Spleen (tissue), 11 donors: Measurements from ENCODE around the gene CACNA2D1. TPM values are rescaled to one million over a fixed set of nuclear protein-coding genes. Genes with fewer than 3 reads are reported as not detected.
"Not testable (repeated sequence)": the region's sequence is repeated elsewhere in the genome, so short reads cannot be mapped to it uniquely, and the experiment has no call there.

Source experiments
- DNase-seq: peaks from one replicate; pipeline ENCODE4 v3.0.0-alpha.2; 2020
- H3K27ac ChIP-seq, 8 donors: fragments of 200-600 bp; sonication (generic) in 7 of 8; 1 replicate in 4 of 8; 2 replicates in 4 of 8; pipeline versions ENCODE4 v1.5.0 to v1.8.0; 2016 to 2021; ENCODE audit warnings: inconsistent platforms in 4 of 8, mild to moderate bottlenecking in 4 of 8, moderate library complexity in 1 of 8
- H3K27me3 ChIP-seq, 7 donors: fragments of 200-600 bp; sonication (generic) in 6 of 7; replicated peaks in 1 of 7; 1 replicate in 4 of 7; 2 replicates in 3 of 7; pipeline versions ENCODE4 v1.5.0 to v1.8.0; 2016 to 2021; ENCODE audit warnings: inconsistent platforms in 3 of 7, mild to moderate bottlenecking in 1 of 7
- H3K36me3 ChIP-seq, 6 donors: fragments of 200-600 bp; sonication (generic) in 5 of 6; 1 replicate in 4 of 6; 2 replicates in 2 of 6; pipeline versions ENCODE4 v1.5.0 to v1.8.0; 2016 to 2021; ENCODE audit warnings: inconsistent platforms in 2 of 6
- H3K4me1 ChIP-seq, 6 donors: fragments of 200-600 bp; sonication (generic) in 5 of 6; 1 replicate in 3 of 6; 2 replicates in 3 of 6; pipeline versions ENCODE4 v1.5.0 to v1.8.0; 2016 to 2021; ENCODE audit warnings: inconsistent platforms in 3 of 6
- H3K4me3 ChIP-seq, 8 donors: fragments of 200-600 bp; sonication (generic) in 7 of 8; 1 replicate in 4 of 8; 2 replicates in 4 of 8; pipeline versions ENCODE4 v1.5.0 to v1.8.0; 2016 to 2021; ENCODE audit warnings: inconsistent platforms in 4 of 8, mild to moderate bottlenecking in 4 of 8, moderate library complexity in 2 of 8
- H3K9me3 ChIP-seq, 8 donors: fragments of 200-600 bp; sonication (generic) in 7 of 8; 1 replicate in 4 of 8; 2 replicates in 4 of 8; pipeline versions ENCODE4 v1.5.0 to v1.8.0; 2016 to 2021; ENCODE audit warnings: inconsistent platforms in 4 of 8
- POLR2A ChIP-seq, 3 donors: fragments of 450-650 bp; IDR thresholded peaks; one replicate each; pipeline ENCODE4 v1.5.1; 2017; ENCODE audit warnings: antibody characterized with exemption in 3 of 3, mild to moderate bottlenecking in 1 of 3
- POLR2AphosphoS5 ChIP-seq, 3 donors: sonication (generic); formaldehyde crosslinking; IDR thresholded peaks; one replicate each; pipeline ENCODE4 v1.5.1; 2017; ENCODE audit warnings: antibody characterized with exemption in 3 of 3
- WGBS, 5 donors: extraction: QIAGEN DNeasy Blood & Tissue Kit in 3 of 5; methylation state at CpG; one replicate each; pipeline versions ENCODE4 v1.1.5 to v1.1.7; 2013 to 2018; 5-methylcytosine and 5-hydroxymethylcytosine counted together
- intact Hi-C: fragments of 100-400 bp; cut with DNase I; formaldehyde crosslinking; loops from one replicate; pipeline ENCODE4 v1.15.0; 2023; ENCODE audit warnings: low total_unique reads
- polyA plus RNA-seq, 3 donors: library from polyadenylated mRNA; stranded (reverse); fragments of 200-250 nt; gene quantifications; one replicate each; pipeline ENCODE4 v1.2.1, GENCODE V29; 2013
- total RNA-seq, 7 donors: library from RNA; depleted of rRNA in 3 of 7; stranded (reverse); fragments of >200 nt in 3 of 7; fragmentation: NEBNext Ultra II Directional in 4 of 7; extraction: Animal tissue kit (Norgen Biotek cat#: 25700) in 4 of 7; gene quantifications; one replicate each; pipeline versions ENCODE4 v1.1.0 to v1.2.1, GENCODE V29; 2016 to 2021
- TF ChIP-seq, protein P1 (sequence below), 11 experiments: fragments of 200-600 bp in 7 of 11; fragments of 450-650 bp in 4 of 11; sonication (generic) in 4 of 11; IDR thresholded peaks in 8 of 11; conservative IDR thresholded peaks in 3 of 11; 1 replicate in 7 of 11; 2 replicates in 4 of 11; pipeline versions ENCODE4 v1.4.0 to v1.8.0; 2016 to 2021; ENCODE audit warnings: antibody characterized with exemption in 11 of 11, inconsistent platforms in 4 of 11, mild to moderate bottlenecking in 1 of 11
- donor health status: healthy with polysubstance abuse.
- donor health status: DM: no; HTN: no; CAD: no; lungs with moderate emphysema.
- donor health status: DM: no; HTN: no; CAD: no.
- donor health status: Bipolar disorder and iron deficiency.
- donor health status: healthy.
- donor health status: DM: no; HTN: no; CAD: no.
- donor health status: DM: yes; HTN: yes; CAD: no.

CACNA2D1 gene
- total and polyA plus RNA-seq, 10 donors = 1.7 to 24.0 (median 15.2) TPM

DNA sequence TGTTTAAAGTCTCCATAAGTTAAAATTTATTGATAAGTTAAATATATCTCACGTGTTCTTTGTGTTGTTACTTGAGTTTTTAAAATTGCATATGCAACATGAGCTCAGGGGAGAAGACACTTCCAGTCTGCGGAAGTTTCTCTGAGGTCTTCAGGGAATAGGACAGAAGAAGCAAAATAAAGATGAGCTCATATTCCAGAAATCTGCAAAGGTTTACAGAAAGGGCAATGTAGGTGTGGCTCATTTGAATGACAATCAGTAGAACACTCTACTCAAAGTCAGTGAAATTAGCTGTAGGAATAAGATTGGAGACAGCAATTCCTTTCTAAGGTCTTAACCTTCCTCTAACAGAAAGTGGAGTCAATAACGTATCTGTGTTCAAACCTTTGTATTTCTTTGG lies 53.7 kb downstream of the CACNA2D1 start:
- H3K9me3 ChIP-seq = peaks cover 0 to 8% (median 0%) of the 10 kb centered on the region in 8 donors
- H3K27ac ChIP-seq = no peak overlapping the region
- H3K4me1 ChIP-seq = no peaks in the 10 kb centered on the region
- H3K27me3 ChIP-seq = no peaks in the 10 kb centered on the region
- DNase-seq = no peak
- WGBS, 5 donors = 76 to 86% (median 85%) methylated on average over 3 of the region's 3 CpGs
- TF ChIP-seq, protein P1, sequence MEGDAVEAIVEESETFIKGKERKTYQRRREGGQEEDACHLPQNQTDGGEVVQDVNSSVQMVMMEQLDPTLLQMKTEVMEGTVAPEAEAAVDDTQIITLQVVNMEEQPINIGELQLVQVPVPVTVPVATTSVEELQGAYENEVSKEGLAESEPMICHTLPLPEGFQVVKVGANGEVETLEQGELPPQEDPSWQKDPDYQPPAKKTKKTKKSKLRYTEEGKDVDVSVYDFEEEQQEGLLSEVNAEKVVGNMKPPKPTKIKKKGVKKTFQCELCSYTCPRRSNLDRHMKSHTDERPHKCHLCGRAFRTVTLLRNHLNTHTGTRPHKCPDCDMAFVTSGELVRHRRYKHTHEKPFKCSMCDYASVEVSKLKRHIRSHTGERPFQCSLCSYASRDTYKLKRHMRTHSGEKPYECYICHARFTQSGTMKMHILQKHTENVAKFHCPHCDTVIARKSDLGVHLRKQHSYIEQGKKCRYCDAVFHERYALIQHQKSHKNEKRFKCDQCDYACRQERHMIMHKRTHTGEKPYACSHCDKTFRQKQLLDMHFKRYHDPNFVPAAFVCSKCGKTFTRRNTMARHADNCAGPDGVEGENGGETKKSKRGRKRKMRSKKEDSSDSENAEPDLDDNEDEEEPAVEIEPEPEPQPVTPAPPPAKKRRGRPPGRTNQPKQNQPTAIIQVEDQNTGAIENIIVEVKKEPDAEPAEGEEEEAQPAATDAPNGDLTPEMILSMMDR (IDR thresholded peaks at IDR 0.05 in 8 of 11, conservative IDR thresholded peaks at IDR 0.05 in 3 of 11) = no peak
- TF ChIP-seq POLR2AphosphoS5 (IDR thresholded peaks at IDR 0.05) = no peak
- TF ChIP-seq POLR2A (IDR thresholded peaks at IDR 0.05) = no peak
- H3K36me3 ChIP-seq = no peaks in the 10 kb centered on the region
- intact Hi-C loops = no loop called here
- H3K4me3 ChIP-seq = no peak overlapping the region

DNA sequence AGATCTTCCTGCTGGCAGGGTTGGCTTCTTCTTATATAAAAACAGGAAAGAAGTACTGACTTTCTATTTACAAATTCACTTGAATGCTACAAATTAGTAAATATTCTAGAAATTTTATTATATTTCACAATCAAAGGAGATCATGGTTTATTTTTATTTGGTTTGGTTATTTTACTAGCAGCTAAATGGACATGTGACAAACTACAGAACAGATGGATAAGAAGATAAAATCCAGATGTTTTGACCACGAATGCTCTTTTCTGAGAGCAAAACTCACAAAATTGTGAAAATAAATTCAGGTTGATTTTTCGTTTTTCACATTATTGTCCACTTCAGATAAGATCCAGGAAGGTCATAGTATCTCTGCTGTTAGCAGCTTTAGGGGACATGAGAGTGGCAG lies 55.4 kb downstream of the CACNA2D1 start:
- Histone ChIP-seq H3K36me3 (no peaks in the 10 kb centered on the region), H3K4me1 (no peaks in the 10 kb centered on the region), H3K4me3 (no peak overlapping the region), H3K9me3 (peaks cover 0 to 8% (median 0%) of the 10 kb centered on the region in 8 donors), H3K27ac (no peak overlapping the region), H3K27me3 (no peaks in the 10 kb centered on the region)
- intact Hi-C loops = no loop called here
- TF ChIP-seq POLR2AphosphoS5 (IDR thresholded peaks at IDR 0.05) = no peak
- TF ChIP-seq, protein P1 (IDR thresholded peaks at IDR 0.05 in 8 of 11, conservative IDR thresholded peaks at IDR 0.05 in 3 of 11) = no peak
- TF ChIP-seq POLR2A (IDR thresholded peaks at IDR 0.05) = no peak
- no peak for DNase-seq
- WGBS, 5 donors = 49 to 55% (median 53%) methylated on average over 2 of the region's 2 CpGs

DNA sequence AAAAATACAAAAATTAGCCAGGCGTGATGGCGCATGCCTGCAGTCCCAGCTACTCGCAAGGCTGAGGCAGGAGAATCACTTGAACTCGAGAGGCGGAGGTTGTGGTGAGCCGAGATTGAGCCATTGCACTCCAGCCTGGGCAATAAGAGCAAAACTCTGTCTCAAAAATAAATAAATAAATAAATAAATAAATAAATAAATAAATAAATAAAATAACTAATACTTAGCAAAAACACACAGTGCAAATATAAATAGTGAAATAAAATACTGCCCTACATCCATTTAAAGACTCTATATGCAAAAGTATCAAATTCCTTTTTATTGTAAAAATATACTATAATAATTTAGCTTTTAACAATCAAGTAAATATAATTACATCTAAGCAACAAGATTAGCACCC lies 57.0 kb downstream of the CACNA2D1 start:
- H3K9me3 ChIP-seq, H3K36me3 ChIP-seq, H3K27me3 ChIP-seq, intact Hi-C loops, H3K4me1 ChIP-seq, DNase-seq, H3K27ac ChIP-seq, H3K4me3 ChIP-seq: not testable (repeated sequence)
- WGBS, 5 donors = 93 to 97% (median 96%) methylated on average over 6 of the region's 6 CpGs

DNA sequence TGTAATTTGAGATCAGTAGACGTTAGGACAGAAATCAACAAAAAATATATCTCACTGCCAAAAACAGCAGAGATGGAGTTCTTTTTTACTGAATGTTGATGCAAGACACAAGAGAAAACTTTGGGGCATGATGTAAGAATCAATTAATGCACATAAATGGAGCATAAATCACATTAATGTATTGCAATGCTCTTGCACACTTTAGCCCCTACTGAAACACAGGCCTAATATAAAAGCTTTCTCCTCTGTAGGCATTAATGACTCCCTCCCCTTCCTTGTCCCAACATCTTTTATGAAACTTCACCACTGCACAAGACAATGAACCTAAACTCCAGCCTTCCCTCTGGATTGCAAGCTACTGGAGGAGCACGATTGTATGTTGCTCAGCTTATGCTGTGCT lies 58.8 kb downstream of the CACNA2D1 start:
- Histone ChIP-seq H3K27ac (no peak overlapping the region), H3K27me3 (no peaks in the 10 kb centered on the region), H3K4me1 (no peaks in the 10 kb centered on the region), H3K4me3 (no peak overlapping the region), H3K9me3 (no peaks in the 10 kb centered on the region), H3K36me3 (no peaks in the 10 kb centered on the region)
- no peak for DNase-seq
- intact Hi-C loops = no loop called here
- 68 to 89% (median 83%) methylated on average over 2 of the region's 2 CpGs for WGBS, 5 donors
- no peak for TF ChIP-seq POLR2AphosphoS5 (IDR thresholded peaks at IDR 0.05)
- TF ChIP-seq, protein P1 (IDR thresholded peaks at IDR 0.05 in 8 of 11, conservative IDR thresholded peaks at IDR 0.05 in 3 of 11) = no peak

DNA sequence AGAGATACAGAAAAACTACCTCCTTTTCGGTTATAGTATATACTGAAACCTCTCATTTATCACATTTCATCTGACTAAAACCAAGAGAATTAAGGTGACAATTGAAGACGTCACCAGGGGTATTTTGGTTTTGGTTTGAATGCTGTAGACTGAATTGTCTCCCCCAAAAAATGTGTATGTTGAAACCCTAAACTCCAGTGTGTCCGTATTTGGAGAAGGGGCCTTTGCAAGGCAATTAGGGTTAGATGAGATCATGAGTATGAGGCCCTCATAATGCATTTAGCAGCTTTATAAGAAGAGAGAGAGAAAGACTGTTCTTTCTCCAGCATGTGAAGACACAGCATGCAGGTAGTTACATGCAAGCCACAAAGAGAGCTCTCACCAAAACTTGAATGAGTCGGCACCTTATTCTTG lies 59.5 kb downstream of the CACNA2D1 start:
- no peak for TF ChIP-seq POLR2A (IDR thresholded peaks at IDR 0.05)

More for the DNA sequence above, 59.5 kb downstream of the CACNA2D1 start:
- intact Hi-C loops = no loop called here
- H3K4me1 ChIP-seq = no peaks in the 10 kb centered on the region
- H3K4me3 ChIP-seq = no peak overlapping the region
- no peaks in the 10 kb centered on the region for H3K36me3 ChIP-seq
- no peak for DNase-seq
- 79 to 89% (median 89%) methylated on average over 4 of the region's 4 CpGs for WGBS, 5 donors
- no peaks in the 10 kb centered on the region for H3K27me3 ChIP-seq
- no peaks in the 10 kb centered on the region for H3K9me3 ChIP-seq
- H3K27ac ChIP-seq = no peak overlapping the region
